Fibroblast of pulmonary artery (primary cell): ENCODE measurements around the gene TUBGCP6.
"Not testable (repeated sequence)": the region's sequence is repeated elsewhere in the genome, so short reads cannot be mapped to it uniquely, and the experiment has no call there.

Source experiments
- DNase-seq: peaks from one replicate; pipeline ENCODE4 v3.0.0-alpha.2; 2010; ENCODE audit warnings: low read depth
- H3K4me3 ChIP-seq: replicated peaks from 2 replicates; pipeline ENCODE4 v1.5.1; 2011; ENCODE audit warnings: low read depth, mild to moderate bottlenecking, control low read depth, low read length, moderate library complexity
- TF ChIP-seq, protein P1 (sequence below): IDR thresholded peaks from 2 replicates; pipeline ENCODE4 v1.5.1; 2011; ENCODE audit warnings: mild to moderate bottlenecking, control low read depth, low read length, inconsistent platforms; ENCODE audit errors: missing control alignments

The TUBGCP6 gene

GRCh38 chr22:50171319-50171964, 73.4 kb downstream of the TUBGCP6 start:
- TF ChIP-seq, protein P1, sequence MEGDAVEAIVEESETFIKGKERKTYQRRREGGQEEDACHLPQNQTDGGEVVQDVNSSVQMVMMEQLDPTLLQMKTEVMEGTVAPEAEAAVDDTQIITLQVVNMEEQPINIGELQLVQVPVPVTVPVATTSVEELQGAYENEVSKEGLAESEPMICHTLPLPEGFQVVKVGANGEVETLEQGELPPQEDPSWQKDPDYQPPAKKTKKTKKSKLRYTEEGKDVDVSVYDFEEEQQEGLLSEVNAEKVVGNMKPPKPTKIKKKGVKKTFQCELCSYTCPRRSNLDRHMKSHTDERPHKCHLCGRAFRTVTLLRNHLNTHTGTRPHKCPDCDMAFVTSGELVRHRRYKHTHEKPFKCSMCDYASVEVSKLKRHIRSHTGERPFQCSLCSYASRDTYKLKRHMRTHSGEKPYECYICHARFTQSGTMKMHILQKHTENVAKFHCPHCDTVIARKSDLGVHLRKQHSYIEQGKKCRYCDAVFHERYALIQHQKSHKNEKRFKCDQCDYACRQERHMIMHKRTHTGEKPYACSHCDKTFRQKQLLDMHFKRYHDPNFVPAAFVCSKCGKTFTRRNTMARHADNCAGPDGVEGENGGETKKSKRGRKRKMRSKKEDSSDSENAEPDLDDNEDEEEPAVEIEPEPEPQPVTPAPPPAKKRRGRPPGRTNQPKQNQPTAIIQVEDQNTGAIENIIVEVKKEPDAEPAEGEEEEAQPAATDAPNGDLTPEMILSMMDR = no peak
- peak overlapping the region; percentile 56 for H3K4me3 ChIP-seq
- DNase-seq = no peak

- DNase-seq = peak; percentile 24
- TF ChIP-seq, protein P1 = no peak
- H3K4me3 ChIP-seq = peak within 1 kb of the TSS; percentile 56
Measured at GRCh38 chr22:50170453-50171318, 74.1 kb downstream of the TUBGCP6 start, which contains the start of gene PANX2. Gene PANX2 (plus strand): TSS chr22:50170731. CDS start chr22:50170731, 0 bp downstream.

GRCh38 chr22:50169774-50170341, 75.0 kb downstream of the TUBGCP6 start:
- TF ChIP-seq, protein P1 = no peak
- peak overlapping the region; percentile 42 for H3K4me3 ChIP-seq
- peak; percentile 37 for DNase-seq

GRCh38 chr22:50169181-50169759, 75.6 kb downstream of the TUBGCP6 start:
- DNase-seq = no peak
- no peak overlapping the region for H3K4me3 ChIP-seq
- TF ChIP-seq, protein P1 = no peak

DNA sequence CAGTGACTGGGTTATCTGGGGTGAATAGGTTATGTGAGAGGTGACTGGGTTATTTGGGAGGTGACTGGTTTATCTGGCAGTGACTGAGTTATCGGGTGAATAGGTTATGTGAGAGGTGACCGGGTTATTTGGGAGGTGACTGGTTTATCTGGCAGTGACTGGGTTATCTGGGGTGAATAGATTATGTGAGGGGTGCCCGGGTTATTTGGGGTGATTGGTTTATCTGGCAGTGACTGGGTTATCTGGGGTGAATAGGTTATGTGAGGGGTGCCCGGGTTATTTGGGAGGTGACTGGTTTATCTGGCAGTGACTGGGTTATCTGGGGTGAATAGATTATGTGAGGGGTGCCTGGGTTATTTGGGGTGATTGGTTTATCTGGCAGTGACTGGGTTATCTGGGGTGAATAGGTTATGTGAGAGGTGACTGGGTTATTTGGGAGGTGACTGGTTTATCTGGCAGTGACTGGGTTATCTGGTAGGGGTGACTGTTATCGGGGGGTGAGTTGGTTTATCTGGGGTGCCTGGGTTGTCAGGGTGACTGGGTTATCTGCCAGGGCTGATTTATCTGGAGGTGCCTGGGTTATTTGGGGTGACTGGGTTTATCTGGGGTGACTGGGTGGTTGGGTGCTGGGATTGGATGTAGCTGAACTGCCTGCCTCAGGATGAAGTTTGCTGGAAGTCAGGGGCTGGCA, 76.2 kb downstream of the TUBGCP6 start:
- not testable (repeated sequence) for H3K4me3 ChIP-seq, DNase-seq

- TF ChIP-seq, protein P1 = no peak
- H3K4me3 ChIP-seq = no peak overlapping the region
- no peak for DNase-seq
Measured at GRCh38 chr22:50167689-50168489, 76.9 kb downstream of the TUBGCP6 start.
